ENCODE data around the gene TEX9.

TEX9 gene

GRCh38 chr15:56456229-56456628, 91.0 kb downstream of the TEX9 start:
- DNase-seq, result no peak

DNA sequence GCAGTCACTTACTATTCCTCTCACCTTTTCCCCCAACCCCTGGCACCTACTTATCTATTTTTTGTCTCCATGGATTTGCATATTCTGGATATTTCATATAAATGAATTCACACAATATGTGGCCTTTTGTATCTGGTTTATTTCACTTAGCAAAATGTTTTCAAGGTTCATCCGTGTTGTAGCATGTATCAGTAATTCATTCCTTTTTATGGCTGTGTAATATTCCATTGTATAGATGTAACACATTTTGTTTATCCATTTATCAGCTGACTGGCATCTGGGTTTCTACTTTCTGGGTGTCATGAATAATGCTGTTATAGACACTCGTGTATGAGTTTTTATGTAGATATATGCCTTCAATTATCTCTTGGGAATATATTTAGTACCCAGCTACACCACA, 93.9 kb downstream of the TEX9 start:
- DNase-seq, result no peak

- no peak for DNase-seq
These were observed 94.8 kb downstream of the TEX9 start for GRCh38 chr15:56460071-56460470.

DNA sequence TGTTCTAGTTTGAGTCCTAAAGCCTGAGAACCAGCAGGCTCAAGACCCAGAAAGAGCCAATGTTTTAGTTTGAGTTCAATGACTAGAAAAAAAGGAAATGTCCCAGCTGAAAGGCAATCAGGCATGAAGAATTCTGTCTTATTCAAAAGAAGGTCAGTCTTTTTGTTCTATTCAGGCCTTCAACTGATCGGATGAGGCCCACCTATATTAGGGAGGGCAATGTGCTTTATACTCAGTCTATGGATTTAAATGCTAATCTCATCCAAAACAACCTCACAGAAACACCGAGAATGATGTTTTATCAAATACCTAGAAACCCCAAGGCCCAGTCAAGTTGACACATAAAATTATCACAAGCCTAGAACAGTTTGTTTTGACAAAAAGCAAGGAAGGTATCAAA, 95.7 kb downstream of the TEX9 start:
- no peak for DNase-seq

- DNase-seq, result peak; percentile 61 to 89
These were observed 99.8 kb downstream of the TEX9 start, which contains the start of gene MNS1 for GRCh38 chr15:56464893-56465520. Gene MNS1, minus strand, starts transcription at chr15:56465137. Its CDS starts 165 bp downstream, at chr15:56464972.

GRCh38 chr15:56467616-56468015, 102.4 kb downstream of the TEX9 start:
- no peak for DNase-seq

DNA sequence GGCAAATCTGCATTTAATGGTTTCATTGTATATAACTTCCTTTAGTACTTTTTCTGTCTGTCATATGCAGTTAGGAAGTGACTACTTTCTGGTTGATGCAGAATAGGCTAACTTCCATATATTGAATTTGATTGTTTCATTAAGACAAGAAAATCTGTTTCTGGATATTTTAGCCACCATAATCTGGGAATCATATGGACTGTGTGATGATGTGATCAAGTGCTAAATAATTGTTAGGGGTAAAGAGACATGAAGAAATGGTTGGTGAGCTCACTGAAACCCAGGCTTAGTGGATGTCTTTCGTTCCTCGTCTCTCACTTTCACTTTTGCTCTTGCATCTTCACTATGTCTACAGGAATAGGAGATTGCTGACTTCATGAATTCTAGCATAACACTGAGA, 103.2 kb downstream of the TEX9 start:
- DNase-seq, result peak in 1 of 2 donors; percentile 18

- DNase-seq, result no peak
These were observed 104.3 kb downstream of the TEX9 start for GRCh38 chr15:56469483-56469882.

- DNase-seq, result no peak
These were observed 106.3 kb downstream of the TEX9 start for GRCh38 chr15:56471440-56472069.

- DNase-seq, result no peak
These were observed 107.1 kb downstream of the TEX9 start for GRCh38 chr15:56472278-56472677.

DNA sequence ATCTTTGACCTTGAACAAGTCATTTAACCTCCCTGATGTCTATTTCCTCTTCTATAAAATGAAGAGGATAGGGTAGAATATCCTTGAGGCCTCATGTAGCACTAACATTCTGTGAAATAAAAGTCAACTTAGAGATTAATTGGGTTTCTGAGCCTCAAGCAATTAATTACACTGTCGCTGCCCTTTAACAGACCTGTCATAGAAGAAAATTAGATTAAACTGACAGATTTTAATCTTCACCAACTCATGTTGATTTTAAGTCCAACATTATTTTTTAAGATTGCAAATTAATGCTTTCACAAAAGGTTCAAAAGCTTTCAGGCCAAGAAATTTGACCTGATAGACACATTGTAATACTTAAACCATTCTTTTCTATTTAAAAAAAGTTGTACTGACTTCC, 107.8 kb downstream of the TEX9 start:
- DNase-seq, result no peak

DNA sequence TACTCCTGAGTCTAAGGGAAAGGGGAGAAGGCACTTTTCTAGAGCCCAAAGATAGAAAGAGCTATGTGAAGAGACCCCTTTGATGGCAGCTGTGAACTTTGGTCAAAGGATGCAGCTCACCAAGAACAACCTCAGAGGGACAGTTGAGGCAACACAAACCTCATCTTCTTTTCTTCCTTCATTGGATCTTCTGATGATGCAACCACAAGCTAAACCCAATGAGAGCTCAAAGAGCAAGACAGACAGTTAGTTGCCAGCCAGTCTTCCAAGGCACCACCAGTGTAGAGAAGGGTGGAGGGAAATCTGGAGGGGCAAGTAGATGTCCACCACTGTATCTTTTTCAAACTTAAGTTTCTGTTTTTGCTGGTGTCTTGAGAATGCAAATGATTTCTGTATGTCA, 110.1 kb downstream of the TEX9 start:
- DNase-seq, result no peak

Data from CD4-positive, alpha-beta T cell treated with Interleukin-1 beta for 1 hour (primary cell).